Fibroblast of gingiva (primary cell): Measurements from ENCODE around the gene NIFK.
A peak's percentile ranks its signal among the peaks of the same experiment; 100 is the strongest.
"Not testable (repeated sequence)": the region's sequence is repeated elsewhere in the genome, so short reads cannot be mapped to it uniquely, and the experiment has no call there.

ENCODE experiments used
- DNase-seq: peaks from one replicate; pipeline ENCODE4 v3.0.0-alpha.2; 2011; ENCODE audit warnings: low read depth

The NIFK gene

GRCh38 chr2:121736462-121737336 is at the start of gene NIFK:
Gene NIFK (minus strand): TSS chr2:121736875. CDS start chr2:121736850, 25 bp downstream.
- peak; percentile 98 for DNase-seq

DNA sequence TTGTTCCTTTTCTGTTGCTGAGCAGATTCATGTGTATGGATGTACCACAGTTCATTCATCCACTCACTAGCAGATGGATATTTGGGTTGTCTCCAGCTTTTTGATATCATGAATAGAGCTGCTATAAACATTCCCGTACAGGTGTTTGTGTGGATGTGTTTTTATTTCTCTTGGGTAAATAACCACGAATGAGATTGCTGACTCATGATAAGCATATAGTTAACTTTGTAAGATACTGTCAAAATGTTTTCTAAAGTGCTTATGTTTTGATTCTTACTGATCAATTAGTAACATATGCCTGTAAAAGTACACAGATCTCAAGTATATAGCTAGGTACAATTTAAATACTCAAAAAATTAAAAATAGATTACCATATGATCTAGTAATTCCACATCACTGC is 46.5 kb upstream of the NIFK start:
- no peak for DNase-seq

DNA sequence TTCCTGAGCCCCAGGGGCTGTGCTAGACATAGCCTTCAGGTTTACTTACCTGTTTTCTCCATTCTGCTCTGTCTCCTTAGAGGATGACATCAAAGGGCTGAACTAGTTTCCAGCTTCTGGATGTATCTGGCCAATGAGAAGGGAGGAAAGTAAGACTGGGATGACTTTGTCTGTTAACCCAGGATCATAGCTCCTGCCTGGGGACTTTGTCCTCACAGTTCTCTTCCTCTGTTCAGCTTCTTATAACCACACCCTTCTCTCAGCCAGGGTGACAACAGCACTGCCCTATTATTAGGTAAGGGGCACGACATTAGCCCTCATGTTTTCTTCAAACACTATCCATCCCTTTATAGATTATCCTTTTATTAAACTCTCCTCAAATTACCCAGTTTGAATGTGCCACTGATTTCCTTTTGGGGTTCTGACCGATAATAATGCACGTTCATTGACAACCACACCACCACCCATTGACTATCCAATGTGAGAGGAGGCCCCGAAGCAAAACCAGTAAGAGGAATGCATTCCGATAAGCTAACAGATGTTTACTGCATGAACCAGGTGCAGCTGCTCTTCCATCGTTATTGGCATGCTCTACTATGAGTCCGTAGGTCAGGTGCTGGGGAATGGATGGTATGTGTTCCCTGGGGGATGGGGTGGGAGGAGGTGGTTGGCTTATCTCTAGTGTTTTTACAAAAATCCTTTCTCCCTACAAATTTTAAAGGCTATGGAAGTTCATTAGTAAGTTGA is 42.2 kb upstream of the NIFK start:
- DNase-seq, result no peak

DNA sequence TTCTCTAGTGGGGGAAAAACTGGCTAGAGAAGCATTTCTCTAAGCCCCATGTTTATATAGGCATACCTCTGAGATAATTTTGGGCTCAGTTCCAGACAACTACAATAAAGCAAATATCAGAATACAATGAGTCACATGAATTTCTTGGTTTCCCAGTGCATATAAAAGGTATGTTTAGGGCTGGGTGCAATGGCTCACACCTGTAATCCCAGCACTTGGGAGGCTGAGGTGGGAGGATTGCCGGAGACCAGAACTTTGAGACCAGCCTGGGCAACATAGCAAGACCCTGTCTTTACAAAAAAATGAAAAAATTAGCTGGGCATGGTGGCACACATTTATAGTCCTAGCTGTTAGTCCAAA is 41.0 kb upstream of the NIFK start:
- DNase-seq, result no peak

GRCh38 chr2:121776885-121777698 is 40.4 kb upstream of the NIFK start:
- no peak for DNase-seq

GRCh38 chr2:121776361-121776760 is 39.7 kb upstream of the NIFK start:
- DNase-seq, result no peak

DNA sequence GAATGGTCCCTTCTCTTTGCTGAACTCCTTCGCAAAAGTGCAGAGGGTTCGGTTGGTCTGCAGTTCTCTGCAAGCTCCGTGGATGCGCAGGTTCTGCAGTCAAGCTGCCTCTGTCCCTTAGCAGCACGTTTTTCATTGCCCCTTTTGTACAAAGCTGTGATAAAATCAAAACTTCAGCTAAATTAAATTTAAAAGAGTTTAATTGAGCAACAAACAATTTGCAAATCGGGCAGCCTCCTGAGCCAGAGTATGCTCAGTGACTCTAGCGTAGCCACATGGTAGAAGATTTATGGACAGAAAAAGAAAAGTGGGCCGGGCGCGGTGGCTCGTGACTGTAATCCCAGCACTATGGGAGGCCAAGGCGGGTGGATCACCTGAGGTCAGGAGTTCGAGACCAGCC is 37.6 kb upstream of the NIFK start:
- no peak for DNase-seq

DNA sequence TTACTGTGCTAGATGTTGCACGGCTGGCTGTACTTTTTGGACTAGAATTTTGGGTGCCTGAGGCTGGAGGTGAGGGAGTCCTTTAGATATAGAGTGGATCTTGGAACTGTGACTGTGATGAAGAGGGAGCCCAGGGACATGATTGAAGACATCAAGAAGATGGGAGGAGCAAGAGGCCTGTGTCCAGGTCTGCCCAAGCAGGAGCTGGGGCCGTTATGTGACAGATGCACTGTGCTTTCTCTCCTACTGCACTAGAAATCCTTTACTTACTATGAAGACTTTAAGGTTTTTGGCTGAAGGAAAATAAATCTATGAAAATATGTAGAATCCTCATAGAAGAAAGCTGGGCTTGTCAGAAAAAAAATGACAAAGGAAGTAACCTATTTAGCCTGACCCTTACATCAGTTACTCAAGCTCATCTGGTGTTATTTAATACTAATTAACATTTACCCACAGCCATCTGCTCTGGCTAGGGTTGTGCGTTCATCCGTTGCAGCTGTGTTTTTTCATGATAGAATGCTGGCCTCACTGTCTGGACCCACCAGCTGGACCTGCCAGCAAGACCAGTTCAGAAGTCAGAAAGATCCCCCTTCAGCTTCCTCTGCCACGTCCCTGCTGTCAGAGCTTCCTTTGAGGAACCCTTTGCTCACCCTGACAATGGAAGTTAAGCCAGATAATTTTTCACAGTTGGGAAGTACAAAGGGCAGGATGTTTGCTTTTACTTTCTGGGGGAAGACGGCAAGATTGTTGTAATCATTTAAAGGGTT is 35.5 kb upstream of the NIFK start:
- peak; percentile 36 for DNase-seq

GRCh38 chr2:121768143-121768755 is 31.6 kb upstream of the NIFK start:
- DNase-seq, result no peak

DNA sequence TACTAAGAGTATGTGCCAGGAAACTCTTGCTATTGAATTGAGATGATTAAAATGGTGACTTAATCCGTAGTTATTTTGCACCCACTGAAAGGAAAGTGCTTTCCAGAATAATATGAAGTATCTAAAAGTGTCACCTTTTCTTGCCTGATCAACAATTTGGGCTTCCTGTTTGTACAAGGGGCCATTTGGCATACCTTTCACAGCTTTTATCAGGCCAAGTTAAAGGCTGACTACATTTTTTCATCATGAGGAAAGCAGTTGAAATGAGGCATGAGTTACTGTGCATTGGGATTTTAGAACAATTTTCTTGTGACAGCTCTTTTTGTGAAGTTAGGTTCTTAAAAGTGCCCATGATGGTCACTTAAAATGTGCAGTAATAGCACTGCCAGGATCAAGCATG is 29.9 kb upstream of the NIFK start:
- no peak for DNase-seq

- no peak for DNase-seq
Measured at GRCh38 chr2:121764681-121765228, 28.1 kb upstream of the NIFK start.

DNA sequence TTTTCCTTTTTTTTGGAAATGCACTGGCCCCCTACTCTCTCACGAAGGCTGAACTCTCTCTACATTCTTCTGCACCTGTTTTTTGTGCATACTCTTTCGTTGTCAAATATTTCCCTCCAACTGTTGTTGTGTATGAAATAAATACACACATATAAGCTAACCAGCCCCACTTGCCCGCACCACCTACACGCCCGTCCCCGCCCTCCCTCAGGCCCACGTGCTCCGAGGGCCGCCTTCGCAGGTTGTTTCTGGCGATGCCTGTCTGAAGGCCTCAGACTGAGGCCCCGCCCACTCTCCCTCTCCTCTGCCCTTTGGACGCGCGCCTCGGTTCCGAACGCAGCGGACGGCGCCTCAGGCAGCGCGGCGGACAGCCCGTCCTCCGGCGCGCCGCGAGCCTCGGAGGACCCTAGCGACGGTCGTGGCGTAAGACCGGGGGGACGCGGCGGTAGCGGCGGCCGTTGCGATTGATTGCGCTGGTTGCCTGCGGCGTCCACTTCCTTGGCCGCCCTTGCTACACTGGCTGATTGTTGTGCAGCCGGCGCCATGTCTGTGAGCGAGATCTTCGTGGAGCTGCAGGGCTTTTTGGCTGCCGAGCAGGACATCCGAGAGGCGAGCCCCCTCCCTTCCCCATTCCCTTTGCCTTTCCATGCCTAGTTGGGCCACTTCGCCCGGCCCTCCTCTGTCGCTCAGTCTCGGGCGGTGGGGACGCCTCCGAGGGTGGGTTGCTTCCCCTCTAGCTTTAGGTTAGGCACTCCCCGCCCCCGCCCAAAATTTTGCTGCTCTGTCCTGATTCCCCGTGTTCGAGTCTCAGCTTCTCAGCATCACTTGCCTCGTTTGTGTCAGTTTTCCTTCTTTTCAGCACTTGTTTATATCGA is 18.8 kb upstream of the NIFK start, which contains the start of gene TSN:
Gene TSN, plus strand, starts transcription at position 415 of the 875 bp plus-strand sequence. Its CDS starts 129 bp downstream, at position 544.
- peak; percentile 96 for DNase-seq

DNA sequence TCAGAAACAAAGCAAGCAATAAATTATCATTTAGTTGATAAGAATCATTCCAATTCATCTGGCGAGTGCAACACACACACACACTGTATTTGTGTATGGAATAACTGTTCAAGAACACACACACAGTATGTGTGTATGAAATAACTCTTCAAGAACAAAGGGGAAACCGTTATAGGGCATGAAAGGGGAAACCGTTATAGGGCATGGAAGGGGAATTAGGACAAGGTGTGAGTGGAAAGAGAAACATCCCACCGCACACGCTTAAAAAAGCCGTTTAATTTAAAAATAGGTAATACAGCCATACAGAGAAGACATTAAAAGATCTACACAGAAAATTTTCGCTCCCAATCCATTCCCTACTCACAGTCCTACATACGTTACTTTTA is 18.2 kb upstream of the NIFK start:
- DNase-seq, result no peak

DNA sequence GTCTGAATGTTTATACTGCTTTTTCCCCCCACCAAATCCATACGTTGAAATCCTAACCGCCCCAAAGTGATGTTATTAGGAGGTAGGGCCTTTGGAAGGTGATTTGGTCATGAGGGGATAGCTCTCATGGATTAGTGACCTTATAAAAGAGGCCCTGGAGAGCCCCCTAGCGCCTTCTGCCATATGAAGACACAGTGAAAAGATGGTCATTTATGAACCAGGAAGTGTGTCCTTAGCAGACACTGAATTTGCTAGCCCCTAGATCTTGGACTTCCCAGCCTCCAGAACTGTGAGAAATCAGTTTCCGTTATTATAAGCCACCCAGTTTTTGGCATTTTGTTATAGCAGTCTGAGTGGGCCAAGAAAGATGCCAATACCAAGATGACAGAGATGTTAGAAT is 11.5 kb upstream of the NIFK start:
- DNase-seq, result peak; percentile 18

GRCh38 chr2:121746071-121746578 is 9.4 kb upstream of the NIFK start:
- DNase-seq, result no peak

DNA sequence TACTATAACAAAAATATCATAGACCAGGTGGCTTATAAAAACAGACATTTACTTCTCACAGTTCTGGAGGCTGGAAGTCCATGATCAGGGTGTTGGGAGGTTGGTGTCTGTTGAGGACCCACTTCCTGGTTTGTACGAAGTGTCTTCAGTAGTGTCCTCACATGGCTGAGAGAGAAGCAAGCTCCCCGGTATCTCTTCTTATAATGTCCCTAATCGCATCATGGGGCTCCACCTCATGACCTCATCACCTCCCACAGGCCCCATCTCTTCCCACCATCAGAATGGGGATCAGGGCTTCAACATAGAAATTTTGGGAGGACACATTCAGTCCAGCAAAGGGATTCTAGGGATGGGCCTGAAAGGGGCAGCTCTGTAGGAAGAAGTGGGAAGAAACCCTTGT is 4.8 kb upstream of the NIFK start:
- no peak for DNase-seq

- no peak for DNase-seq
Measured at GRCh38 chr2:121740973-121741372, 4.3 kb upstream of the NIFK start.

DNA sequence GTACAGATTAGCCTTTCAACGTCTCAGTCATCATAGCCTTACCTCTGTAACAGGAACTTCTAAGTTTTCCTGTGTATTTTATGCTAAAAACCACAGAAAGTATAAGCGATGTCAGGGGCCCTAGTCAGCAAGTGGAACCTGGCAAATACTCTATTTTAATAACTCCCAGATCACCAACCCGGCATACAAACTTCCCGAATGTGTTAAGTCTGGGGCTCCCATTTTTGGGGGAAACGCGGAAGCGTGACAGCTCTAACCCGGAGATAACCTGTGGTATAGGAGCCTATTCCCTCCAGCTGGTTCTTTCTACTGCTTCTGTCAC is 574 bp downstream of the NIFK start:
- no peak for DNase-seq

DNA sequence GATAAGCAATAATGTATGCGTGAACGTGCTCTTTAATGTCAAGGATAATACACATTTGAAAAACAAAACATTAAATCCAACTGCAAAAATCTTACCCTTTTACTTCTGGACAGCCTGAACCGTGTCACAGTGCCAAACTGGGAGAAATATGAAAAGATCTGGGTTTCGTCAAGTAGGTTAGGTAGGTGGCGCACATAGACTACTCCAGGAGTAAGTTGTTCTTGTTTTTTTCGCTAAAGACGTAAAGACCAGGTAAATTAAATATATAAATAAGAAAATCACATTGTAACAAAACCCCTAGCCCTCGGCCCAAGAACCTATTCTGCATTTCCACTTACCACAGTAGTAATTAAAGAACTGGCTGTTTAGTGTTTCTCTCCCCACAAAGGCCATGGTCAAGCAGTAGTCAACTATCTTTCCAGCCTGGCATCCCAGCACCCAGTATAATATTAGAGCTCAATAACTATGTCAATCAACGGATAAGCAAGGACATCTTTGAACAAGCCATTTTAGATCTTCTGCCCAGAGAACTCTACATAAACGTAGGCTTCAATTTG is 1.1 kb downstream of the NIFK start:
- DNase-seq, result no peak

- not testable (repeated sequence) for DNase-seq
Measured at GRCh38 chr2:121734544-121734943, 2.1 kb downstream of the NIFK start.
